AG04450 (cell line): ENCODE measurements around the gene BCL3. TPM values are rescaled to one million over a fixed set of nuclear protein-coding genes. Genes with fewer than 3 reads are reported as not detected.
"Not testable (repeated sequence)": the region's sequence is repeated elsewhere in the genome, so short reads cannot be mapped to it uniquely, and the experiment has no call there.

Experiments
- CTCF ChIA-PET: fragments of 300-600, 350-600 bp; formaldehyde crosslinking; extraction: SDS; loops from one replicate; lab custom pipeline; 2022; ENCODE audit warnings: antibody characterized with exemption, inconsistent platforms; lab: Charles Lee
- POLR2A ChIA-PET: fragments of 350-600 bp; formaldehyde crosslinking; extraction: SDS; loops from one replicate; lab custom pipeline; 2021; ENCODE audit warnings: antibody characterized with exemption, inconsistent platforms; lab: Yijun Ruan, JAX
- DNase-seq: peaks from one replicate; pipeline ENCODE4 v3.0.0-alpha.2; 2011; ENCODE audit warnings: low read depth, low spot score
- H3K27ac ChIP-seq: one replicate; pipeline ENCODE4 v1.5.1; 2012; ENCODE audit warnings: low read depth, low read length, control low read depth
- H3K27me3 ChIP-seq: one replicate; pipeline ENCODE4 v1.6.0; 2012; ENCODE audit warnings: low read length; ENCODE audit not compliant: control insufficient read depth, insufficient read depth
- H3K4me3 ChIP-seq: 2 replicates; pipeline ENCODE4 v1.5.1; 2011; ENCODE audit warnings: mild to moderate bottlenecking, low read depth, low read length, control low read depth
- H3K9me3 ChIP-seq: 2 replicates; pipeline ENCODE4 v1.5.1; 2012; ENCODE audit warnings: low read length; ENCODE audit not compliant: control insufficient read depth, insufficient read depth
- polyA plus RNA-seq: library from polyadenylated mRNA; depleted of rRNA; stranded (reverse); fragments of >200 nt; gene quantifications from 2 replicates; pipeline ENCODE4 v1.2.3, GENCODE V29; 2011
- TF ChIP-seq, protein P1 (sequence below): IDR thresholded peaks from 2 replicates; pipeline ENCODE4 v1.5.1; 2011; ENCODE audit warnings: low read depth, low read length, control low read depth, inconsistent platforms

The BCL3 gene
- polyA plus RNA-seq, 1 experiment, result 5.6 TPM

GRCh38 chr19:44714597-44715169 lies 33.8 kb upstream of the BCL3 start:
- no peak overlapping the region for H3K4me3 ChIP-seq
- no peaks in the 10 kb centered on the region for H3K27me3 ChIP-seq
- CTCF ChIA-PET, result interaction anchor here (0.6 to 2.1 kb wide), 4 partner anchors 9 to 256 kb away, joined by 4 to 13 read pairs (median 6); no protein-coding TSS in a partner anchor
- TF ChIP-seq, protein P1, sequence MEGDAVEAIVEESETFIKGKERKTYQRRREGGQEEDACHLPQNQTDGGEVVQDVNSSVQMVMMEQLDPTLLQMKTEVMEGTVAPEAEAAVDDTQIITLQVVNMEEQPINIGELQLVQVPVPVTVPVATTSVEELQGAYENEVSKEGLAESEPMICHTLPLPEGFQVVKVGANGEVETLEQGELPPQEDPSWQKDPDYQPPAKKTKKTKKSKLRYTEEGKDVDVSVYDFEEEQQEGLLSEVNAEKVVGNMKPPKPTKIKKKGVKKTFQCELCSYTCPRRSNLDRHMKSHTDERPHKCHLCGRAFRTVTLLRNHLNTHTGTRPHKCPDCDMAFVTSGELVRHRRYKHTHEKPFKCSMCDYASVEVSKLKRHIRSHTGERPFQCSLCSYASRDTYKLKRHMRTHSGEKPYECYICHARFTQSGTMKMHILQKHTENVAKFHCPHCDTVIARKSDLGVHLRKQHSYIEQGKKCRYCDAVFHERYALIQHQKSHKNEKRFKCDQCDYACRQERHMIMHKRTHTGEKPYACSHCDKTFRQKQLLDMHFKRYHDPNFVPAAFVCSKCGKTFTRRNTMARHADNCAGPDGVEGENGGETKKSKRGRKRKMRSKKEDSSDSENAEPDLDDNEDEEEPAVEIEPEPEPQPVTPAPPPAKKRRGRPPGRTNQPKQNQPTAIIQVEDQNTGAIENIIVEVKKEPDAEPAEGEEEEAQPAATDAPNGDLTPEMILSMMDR, result no peak
- DNase-seq, result no peak
- POLR2A ChIA-PET, result interaction anchor here (0.6 kb wide), 1 partner anchor 176 kb away, joined by 3 read pairs; no protein-coding TSS in a partner anchor
- H3K9me3 ChIP-seq, result peaks cover 8% of the 10 kb centered on the region
- H3K27ac ChIP-seq, result no peak overlapping the region

- POLR2A ChIA-PET, result interaction anchor here (0.7 kb wide), 1 partner anchor 154 kb away, joined by 13 read pairs; no protein-coding TSS in a partner anchor
- TF ChIP-seq, protein P1, result no peak
Observed at GRCh38 chr19:44717603-44718002, 30.9 kb upstream of the BCL3 start.

GRCh38 chr19:44718441-44719261 lies 29.9 kb upstream of the BCL3 start:
- Histone ChIP-seq H3K4me3 (no peak overlapping the region), H3K9me3 (peaks cover 8% of the 10 kb centered on the region), H3K27ac (no peak overlapping the region), H3K27me3 (no peaks in the 10 kb centered on the region)
- ChIA-PET CTCF (interaction anchor here (0.6 to 8.1 kb wide), 7 partner anchors 29 to 148 kb away, joined by 3 to 294 read pairs (median 11); partner anchors contain the start of gene NECTIN2), POLR2A (interaction anchor here (0.7 to 0.8 kb wide), 2 partner anchors 23 to 239 kb away, joined by 5 to 7 read pairs; no protein-coding TSS in a partner anchor)
- TF ChIP-seq, protein P1, result no peak
- peak; percentile 7 for DNase-seq

More at GRCh38 chr19:44717603-44718002, 30.9 kb upstream of the BCL3 start:
- CTCF ChIA-PET, result interaction anchor here (0.6 to 3.1 kb wide), 5 partner anchors 28 to 147 kb away, joined by 4 to 22 read pairs (median 11); partner anchors contain the start of gene NECTIN2
- no peak for DNase-seq
- H3K4me3 ChIP-seq, result no peak overlapping the region
- H3K27me3 ChIP-seq, result no peaks in the 10 kb centered on the region
- H3K27ac ChIP-seq, result no peak overlapping the region
- H3K9me3 ChIP-seq, result peaks cover 8% of the 10 kb centered on the region

GRCh38 chr19:44719262-44719701 lies 29.2 kb upstream of the BCL3 start:
- Histone ChIP-seq H3K27me3 (no peaks in the 10 kb centered on the region), H3K9me3 (peaks cover 8% of the 10 kb centered on the region), H3K4me3 (no peak overlapping the region), H3K27ac (no peak overlapping the region)
- ChIA-PET POLR2A (no interaction called here), CTCF (interaction anchor here (3.1 to 8.1 kb wide), 2 partner anchors 53 to 127 kb away, joined by 22 to 294 read pairs; partner anchors contain the start of gene NECTIN2)
- DNase-seq, result no peak
- TF ChIP-seq, protein P1, result no peak

- not testable (repeated sequence) for H3K9me3 ChIP-seq, H3K4me3 ChIP-seq, DNase-seq, H3K27ac ChIP-seq, H3K27me3 ChIP-seq
- POLR2A ChIA-PET, result interaction anchor here (0.6 to 0.7 kb wide), 2 partner anchors 57 to 322 kb away, joined by 3 to 5 read pairs; no protein-coding TSS in a partner anchor
- CTCF ChIA-PET, result interaction anchor here (1.3 to 8.1 kb wide), 3 partner anchors 52 to 150 kb away, joined by 5 to 294 read pairs (median 12); no protein-coding TSS in a partner anchor
Observed at GRCh38 chr19:44720396-44720795, 28.1 kb upstream of the BCL3 start.
